NCI-H2196 (cell line): ENCODE data around the gene KPNA6.
A peak's percentile ranks its signal among the peaks of the same experiment; 100 is the strongest.

ENCODE experiments used
- DNase-seq: peaks from one replicate; lab custom pipeline; 2025; ENCODE audit not compliant: unreplicated experiment; lab: John Stamatoyannopoulos, UW

The KPNA6 gene

GRCh38 chr1:32215629-32216480 is 108.0 kb downstream of the KPNA6 start:
- peak; percentile 84 for DNase-seq

DNA sequence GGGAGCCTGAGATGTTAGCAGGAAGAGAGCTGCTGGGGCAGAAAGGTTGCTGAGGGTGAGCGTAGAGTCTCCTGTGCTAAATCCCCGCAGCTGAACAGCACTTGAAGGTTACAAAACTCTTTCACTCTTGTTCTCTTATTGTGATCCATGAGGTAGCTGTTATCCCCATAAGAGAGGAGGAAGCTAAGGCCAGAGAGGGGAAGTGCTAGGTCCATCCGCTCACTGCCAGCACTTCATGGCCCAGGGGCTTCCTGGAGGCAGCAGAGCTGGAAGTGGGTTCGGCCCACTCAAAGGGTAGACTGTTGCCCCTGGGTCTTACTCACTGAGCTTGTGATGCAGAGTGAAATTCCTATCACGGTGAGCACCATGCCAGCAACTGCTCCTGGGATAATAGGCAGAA is 108.7 kb downstream of the KPNA6 start:
- DNase-seq, result no peak

- DNase-seq, result no peak
Observed at GRCh38 chr1:32219022-32219421, 111.2 kb downstream of the KPNA6 start.

GRCh38 chr1:32220746-32221580 is 113.1 kb downstream of the KPNA6 start:
- peak; percentile 39 for DNase-seq

DNA sequence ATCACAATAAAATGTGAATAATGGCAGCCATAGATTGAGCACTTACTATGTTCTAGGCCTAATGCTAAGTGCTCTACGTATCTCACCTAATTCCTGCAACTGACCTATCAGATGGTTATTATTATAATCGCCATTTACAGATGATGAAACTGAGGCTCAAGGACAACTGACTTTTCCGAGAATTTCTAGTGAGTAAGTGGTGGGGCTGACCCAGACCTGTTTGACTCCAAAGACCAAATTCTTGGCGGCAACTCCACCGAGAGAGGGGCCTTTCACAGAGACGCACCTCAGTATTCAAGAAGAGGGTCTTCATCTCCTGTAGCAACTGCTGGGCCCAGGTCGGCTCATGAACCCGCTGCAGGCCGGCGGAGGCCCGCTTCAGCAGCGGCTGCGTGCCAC is 113.7 kb downstream of the KPNA6 start:
- no peak for DNase-seq

- DNase-seq, result peak; percentile 94
Observed at GRCh38 chr1:32221980-32222755, 114.3 kb downstream of the KPNA6 start, which contains the start of the genes EIF3I and TMEM234. Gene EIF3I, plus strand, starts transcription at chr1:32222407. Its CDS starts 35 bp downstream, at chr1:32222442. Gene TMEM234, minus strand, starts transcription at chr1:32222353. Its CDS starts 31 bp downstream, at chr1:32222322.

DNA sequence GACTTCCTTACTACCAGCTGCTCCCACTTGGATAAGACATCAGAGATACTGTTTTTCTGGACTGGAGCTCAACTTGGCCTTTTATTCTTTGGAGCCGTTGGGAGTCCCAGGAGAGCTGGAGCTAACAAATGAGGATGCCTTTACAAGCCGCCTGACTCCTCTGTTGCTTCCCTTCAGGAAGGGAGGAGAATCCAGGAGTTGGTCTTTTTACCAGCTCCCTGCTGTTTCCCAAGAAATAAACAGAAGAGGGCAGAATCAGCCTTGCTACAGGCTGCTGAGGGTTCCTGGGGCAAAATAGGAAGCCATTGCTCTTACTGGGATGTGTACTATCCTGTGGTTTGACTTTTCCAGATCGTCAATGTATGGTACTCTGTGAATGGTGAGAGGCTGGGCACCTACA is 115.8 kb downstream of the KPNA6 start:
- DNase-seq, result no peak

- no peak for DNase-seq
Observed at GRCh38 chr1:32224285-32224684, 116.4 kb downstream of the KPNA6 start.
